HG02798 (cell line): ENCODE results near the gene MARK1.

Experiments
- ATAC-seq: cut with Tn5 transposase; IDR thresholded peaks from one replicate; pipeline ENCODE4 v1.9.1; 2021; ENCODE audit warnings: mild to moderate bottlenecking; ENCODE audit not compliant: unreplicated experiment, poor library complexity

MARK1 gene

GRCh38 chr1:220685879-220686278 lies 157.9 kb downstream of the MARK1 start:
- no peak for ATAC-seq

- ATAC-seq: no peak
Observed at GRCh38 chr1:220687809-220688208, 159.9 kb downstream of the MARK1 start.

GRCh38 chr1:220689666-220690065 lies 161.7 kb downstream of the MARK1 start:
- no peak for ATAC-seq

GRCh38 chr1:220690140-220691052 lies 162.5 kb downstream of the MARK1 start, which contains the start of gene C1orf115:
C1orf115 (plus strand) TSS chr1:220690363; CDS start chr1:220690403, 40 bp downstream.
- ATAC-seq: peak; percentile 96

GRCh38 chr1:220691053-220691684 lies 163.2 kb downstream of the MARK1 start:
- ATAC-seq: no peak

- ATAC-seq: no peak
Observed at GRCh38 chr1:220692436-220693228, 164.7 kb downstream of the MARK1 start.

GRCh38 chr1:220694866-220695382 lies 167.0 kb downstream of the MARK1 start:
- ATAC-seq: no peak

- ATAC-seq: no peak
Observed at GRCh38 chr1:220695426-220695825, 167.5 kb downstream of the MARK1 start.

- ATAC-seq: no peak
Observed at GRCh38 chr1:220696226-220696862, 168.4 kb downstream of the MARK1 start.

- no peak for ATAC-seq
Observed at GRCh38 chr1:220696863-220697231, 168.9 kb downstream of the MARK1 start.

GRCh38 chr1:220697326-220697725 lies 169.4 kb downstream of the MARK1 start:
- no peak for ATAC-seq

- no peak for ATAC-seq
Observed at GRCh38 chr1:220698607-220699016, 170.7 kb downstream of the MARK1 start.

- ATAC-seq: no peak
Observed at GRCh38 chr1:220699044-220699443, 171.1 kb downstream of the MARK1 start.

- no peak for ATAC-seq
Observed at GRCh38 chr1:220700556-220701179, 172.7 kb downstream of the MARK1 start.

- ATAC-seq: no peak
Observed at GRCh38 chr1:220701974-220702373, 174.0 kb downstream of the MARK1 start.

GRCh38 chr1:220702733-220703270 lies 174.9 kb downstream of the MARK1 start:
- ATAC-seq: no peak

GRCh38 chr1:220703305-220703704 lies 175.4 kb downstream of the MARK1 start:
- no peak for ATAC-seq

- no peak for ATAC-seq
Observed at GRCh38 chr1:220705782-220706181, 177.8 kb downstream of the MARK1 start.

GRCh38 chr1:220706480-220706879 lies 178.5 kb downstream of the MARK1 start:
- no peak for ATAC-seq
